SU-DHL-6 (cell line): ENCODE measurements around the gene LRP1B.

Experiments
- H2AFZ ChIP-seq: fragments of 200-600 bp; sonication (generic); 2 replicates; pipeline ENCODE4 v1.6.1; 2014; ENCODE audit warnings: low read depth, mild to moderate bottlenecking, moderate library complexity, mixed read lengths, antibody characterized with exemption, low read length; ENCODE audit not compliant: severe bottlenecking
- H3F3A ChIP-seq: fragments of 200-600 bp; shearing (Covaris generic); 2 replicates; pipeline ENCODE4 v1.6.0; 2016; ENCODE audit warnings: antibody characterized with exemption, mild to moderate bottlenecking; ENCODE audit not compliant: insufficient read depth
- H3K27ac ChIP-seq: fragments of 200-600 bp; sonication (generic); 2 replicates; pipeline ENCODE4 v1.5.1; 2016; ENCODE audit warnings: low read depth, mild to moderate bottlenecking, low read length, moderate library complexity, mixed read lengths
- H3K27me3 ChIP-seq: fragments of 200-600 bp; sonication (generic), shearing (Covaris generic); 2 replicates; pipeline ENCODE4 v1.6.0; 2014; ENCODE audit warnings: mild to moderate bottlenecking, low read length
- H3K36me3 ChIP-seq: fragments of 200-600 bp; sonication (generic); 2 replicates; pipeline ENCODE4 v1.6.1; 2014; ENCODE audit warnings: mild to moderate bottlenecking, low read length, mixed read lengths
- H3K4me2 ChIP-seq: fragments of 300-600, 200-600 bp; shearing (Covaris generic), sonication (generic); 2 replicates; pipeline ENCODE4 v1.6.0; 2014; ENCODE audit warnings: low read length, low read depth, mild to moderate bottlenecking; ENCODE audit not compliant: poor library complexity, severe bottlenecking
- H3K4me3 ChIP-seq: fragments of 200-600 bp; sonication (generic); 2 replicates; pipeline ENCODE4 v1.5.1; 2014; ENCODE audit warnings: antibody characterized with exemption, low read length, mild to moderate bottlenecking, mixed read lengths; ENCODE audit not compliant: insufficient read depth, poor library complexity, severe bottlenecking
- H3K79me2 ChIP-seq: fragments of 200-600 bp; sonication (generic); 2 replicates; pipeline ENCODE4 v1.6.1; 2014; ENCODE audit warnings: mild to moderate bottlenecking, low read length, moderate library complexity; ENCODE audit not compliant: insufficient read depth
- H3K9ac ChIP-seq: fragments of 200-600 bp; sonication (generic); 2 replicates; pipeline ENCODE4 v1.7.0; 2014; ENCODE audit warnings: mild to moderate bottlenecking, low read length
- H3K9me2 ChIP-seq: fragments of 200-600 bp; sonication (generic); replicated peaks from 2 replicates; pipeline ENCODE4 v1.6.1; 2014; ENCODE audit warnings: low read length; ENCODE audit not compliant: insufficient read depth
- H3K9me3 ChIP-seq: fragments of 200-600 bp; sonication (generic); 2 replicates; pipeline ENCODE4 v1.6.1; 2014; ENCODE audit warnings: low read length, mixed read lengths; ENCODE audit not compliant: insufficient read depth
- H4K20me1 ChIP-seq: fragments of 200-600 bp; sonication (generic); 2 replicates; pipeline ENCODE4 v1.6.1; 2014; ENCODE audit warnings: low read depth, mild to moderate bottlenecking, antibody characterized with exemption, low read length, moderate library complexity, mixed read lengths
- EZH2phosphoT487 ChIP-seq: fragments of 200-600 bp; sonication (generic), shearing (Covaris generic); conservative IDR thresholded peaks from 2 replicates; pipeline ENCODE4 v1.6.1; 2018; ENCODE audit warnings: mild to moderate bottlenecking, antibody characterized with exemption, low read length, moderate library complexity, mixed read lengths
- TF ChIP-seq, protein P1 (sequence below): fragments of 200-600 bp; sonication (generic); IDR thresholded peaks from one replicate; pipeline ENCODE4 v1.5.1; 2017; ENCODE audit warnings: antibody characterized with exemption, mild to moderate bottlenecking, low read length, moderate library complexity; ENCODE audit not compliant: insufficient read depth, poor library complexity, severe bottlenecking

Gene LRP1B

GRCh38 chr2:140701726-140702125 lies 1429.1 kb downstream of the LRP1B start:
- H3K79me2 ChIP-seq: no peaks in the 10 kb centered on the region
- H3F3A ChIP-seq: no peaks in the 10 kb centered on the region
- TF ChIP-seq EZH2phosphoT487: no peak
- TF ChIP-seq, protein P1, sequence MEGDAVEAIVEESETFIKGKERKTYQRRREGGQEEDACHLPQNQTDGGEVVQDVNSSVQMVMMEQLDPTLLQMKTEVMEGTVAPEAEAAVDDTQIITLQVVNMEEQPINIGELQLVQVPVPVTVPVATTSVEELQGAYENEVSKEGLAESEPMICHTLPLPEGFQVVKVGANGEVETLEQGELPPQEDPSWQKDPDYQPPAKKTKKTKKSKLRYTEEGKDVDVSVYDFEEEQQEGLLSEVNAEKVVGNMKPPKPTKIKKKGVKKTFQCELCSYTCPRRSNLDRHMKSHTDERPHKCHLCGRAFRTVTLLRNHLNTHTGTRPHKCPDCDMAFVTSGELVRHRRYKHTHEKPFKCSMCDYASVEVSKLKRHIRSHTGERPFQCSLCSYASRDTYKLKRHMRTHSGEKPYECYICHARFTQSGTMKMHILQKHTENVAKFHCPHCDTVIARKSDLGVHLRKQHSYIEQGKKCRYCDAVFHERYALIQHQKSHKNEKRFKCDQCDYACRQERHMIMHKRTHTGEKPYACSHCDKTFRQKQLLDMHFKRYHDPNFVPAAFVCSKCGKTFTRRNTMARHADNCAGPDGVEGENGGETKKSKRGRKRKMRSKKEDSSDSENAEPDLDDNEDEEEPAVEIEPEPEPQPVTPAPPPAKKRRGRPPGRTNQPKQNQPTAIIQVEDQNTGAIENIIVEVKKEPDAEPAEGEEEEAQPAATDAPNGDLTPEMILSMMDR: no peak
- no peaks in the 10 kb centered on the region for H4K20me1 ChIP-seq
- H3K27ac ChIP-seq: no peak overlapping the region
- no peak overlapping the region for H3K4me2 ChIP-seq
- no peaks in the 10 kb centered on the region for H3K27me3 ChIP-seq
- H3K36me3 ChIP-seq: no peaks in the 10 kb centered on the region
- no peak overlapping the region for H3K9ac ChIP-seq
- no peak overlapping the region for H3K4me3 ChIP-seq
- H2AFZ ChIP-seq: no peak overlapping the region
- no peaks in the 10 kb centered on the region for H3K9me2 ChIP-seq
- no peaks in the 10 kb centered on the region for H3K9me3 ChIP-seq

GRCh38 chr2:140698636-140699035 lies 1432.2 kb downstream of the LRP1B start:
- Histone ChIP-seq H3K9me2 (no peaks in the 10 kb centered on the region), H4K20me1 (no peaks in the 10 kb centered on the region), H3K9ac (no peak overlapping the region), H3K79me2 (no peaks in the 10 kb centered on the region), H3F3A (no peaks in the 10 kb centered on the region), H3K36me3 (no peaks in the 10 kb centered on the region), H3K27ac (no peak overlapping the region), H3K9me3 (no peaks in the 10 kb centered on the region), H2AFZ (no peak overlapping the region), H3K4me3 (no peak overlapping the region), H3K4me2 (no peak overlapping the region), H3K27me3 (no peaks in the 10 kb centered on the region)
- TF ChIP-seq EZH2phosphoT487: no peak
- TF ChIP-seq, protein P1: no peak

GRCh38 chr2:140696449-140696848 lies 1434.4 kb downstream of the LRP1B start:
- Histone ChIP-seq H3F3A (no peaks in the 10 kb centered on the region), H3K36me3 (no peaks in the 10 kb centered on the region), H3K27me3 (no peaks in the 10 kb centered on the region), H3K9me2 (no peaks in the 10 kb centered on the region), H3K9ac (no peak overlapping the region), H2AFZ (no peak overlapping the region), H3K9me3 (no peaks in the 10 kb centered on the region), H3K4me2 (no peak overlapping the region), H3K4me3 (no peak overlapping the region), H3K79me2 (no peaks in the 10 kb centered on the region), H4K20me1 (no peaks in the 10 kb centered on the region), H3K27ac (no peak overlapping the region)
- TF ChIP-seq, protein P1: no peak
- TF ChIP-seq EZH2phosphoT487: no peak

- no peak for TF ChIP-seq EZH2phosphoT487
- TF ChIP-seq, protein P1: no peak
- H3K9ac ChIP-seq: no peak overlapping the region
- H3F3A ChIP-seq: no peaks in the 10 kb centered on the region
- no peaks in the 10 kb centered on the region for H3K9me3 ChIP-seq
- no peak overlapping the region for H3K4me3 ChIP-seq
- H3K79me2 ChIP-seq: no peaks in the 10 kb centered on the region
- H2AFZ ChIP-seq: no peak overlapping the region
- no peak overlapping the region for H3K27ac ChIP-seq
- no peaks in the 10 kb centered on the region for H4K20me1 ChIP-seq
- no peaks in the 10 kb centered on the region for H3K27me3 ChIP-seq
- no peaks in the 10 kb centered on the region for H3K9me2 ChIP-seq
- no peak overlapping the region for H3K4me2 ChIP-seq
- no peaks in the 10 kb centered on the region for H3K36me3 ChIP-seq
Measured at GRCh38 chr2:140695155-140695554, 1435.7 kb downstream of the LRP1B start.
